ENCODE results near the gene APOH. TPM values are rescaled to one million over a fixed set of nuclear protein-coding genes. Genes with fewer than 3 reads are reported as not detected.

The APOH gene
- total and polyA plus RNA-seq, 2 of the 8 experiments (the other 6 are each of a cell fraction or from before 2014, with no cell fraction given), result not detected

DNA sequence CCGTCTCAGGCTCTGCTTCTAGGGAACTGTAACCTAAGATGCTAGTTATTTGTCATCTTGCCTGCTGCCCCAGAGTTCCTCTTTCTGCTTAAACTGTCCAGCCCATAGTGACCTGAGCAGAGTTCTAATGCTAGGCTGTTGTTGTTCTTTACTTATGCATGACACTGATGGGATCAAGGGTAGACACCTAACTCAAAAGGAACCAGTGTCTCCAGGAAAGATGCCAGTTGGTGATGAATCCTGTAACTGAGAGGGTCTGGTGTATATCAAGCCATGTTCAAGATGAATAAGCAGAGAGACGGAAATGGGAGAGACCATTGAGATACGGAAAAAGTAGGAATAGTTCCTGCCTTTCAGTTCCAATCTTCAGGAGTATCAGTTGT lies 13.7 kb downstream of the APOH start:
- no peaks in the 10 kb centered on the region for H3K27me3 ChIP-seq (replicated peaks in 1 of 4; ENCODE audit: control insufficient read depth in 3 of 4, extremely low read depth in 1 of 4, insufficient read depth in 3 of 4, low read length in 3 of 4)
- no peaks in the 10 kb centered on the region for H3K9me3 ChIP-seq (ENCODE audit: insufficient read depth in 2 of 2, low read depth in 1 of 2, low read length in 1 of 2)
- H3K14ac ChIP-seq (ENCODE audit: insufficient read length), result no peak overlapping the region
- no peaks in the 10 kb centered on the region for H4K20me1 ChIP-seq (replicated peaks in 1 of 2; ENCODE audit: control insufficient read depth in 1 of 2, insufficient read depth in 2 of 2, low read length in 2 of 2)
- H2BK5ac ChIP-seq (ENCODE audit: low read depth, low read length), result no peak overlapping the region
- no peaks in the 10 kb centered on the region for H3K4me1 ChIP-seq (replicated peaks in 1 of 4; ENCODE audit: control insufficient read depth in 3 of 4, insufficient read depth in 4 of 4, low read length in 3 of 4)
- ChIA-PET POLR2A (ENCODE audit: partially characterized antibody) (no interaction called here), CTCF (ENCODE audit: partially characterized antibody) (interaction anchor here (1.2 kb wide), 1 partner anchor 513 kb away, joined by 3 read pairs; no protein-coding TSS in a partner anchor)
- no peak overlapping the region for H2BK20ac ChIP-seq (ENCODE audit: low read length)
- no peaks in the 10 kb centered on the region for H3K36me3 ChIP-seq (ENCODE audit: control insufficient read depth in 2 of 4, insufficient read depth in 4 of 4, low read length in 3 of 4)
- no peak overlapping the region for H3K27ac ChIP-seq (ENCODE audit: low read depth, low read length)
- no peak overlapping the region for H3K18ac ChIP-seq (ENCODE audit: extremely low read depth, low read length)
- H3K4me3 ChIP-seq (ENCODE audit: extremely low read depth in 1 of 4, insufficient read depth in 2 of 4, low read depth in 3 of 4, low read length in 4 of 4), result no peak overlapping the region
- H3K4me2 ChIP-seq (ENCODE audit: insufficient read depth in 1 of 2, low read depth in 2 of 2, low read length in 2 of 2), result no peak overlapping the region
- H2BK120ac ChIP-seq (replicated peaks; ENCODE audit: low read depth, low read length), result no peak overlapping the region
- no peak overlapping the region for H3K9ac ChIP-seq (replicated peaks in 1 of 4; ENCODE audit: extremely low read depth in 1 of 4, low read depth in 3 of 4, low read length in 3 of 4)
- H3K56ac ChIP-seq (replicated peaks; ENCODE audit: insufficient read length, low read depth, low read length), result no peak overlapping the region
- no peak overlapping the region for H2BK15ac ChIP-seq (ENCODE audit: low read length)
- no peak overlapping the region for H3K4ac ChIP-seq (replicated peaks; ENCODE audit: insufficient read length, low read depth, low read length)
- H3K79me1 ChIP-seq (ENCODE audit: low read depth, low read length), result no peaks in the 10 kb centered on the region
- 85% methylated on average over 3 of the region's 3 CpGs; no CpG with 5 or more reads in 1 of the 2 experiments for WGBS, 2 experiments (ENCODE audit: extremely low coverage in 1 of 2, insufficient coverage in 1 of 2, insufficient read length in 1 of 2, insufficient replicate concordance in 2 of 2, low coverage in 1 of 2, low lambda C conversion rate in 2 of 2, missing lambda C conversion rate in 1 of 2)
- no peak overlapping the region for H2AFZ ChIP-seq (ENCODE audit: low read length)
- H4K91ac ChIP-seq (replicated peaks; ENCODE audit: insufficient read length, low read length), result no peak overlapping the region
- no peak overlapping the region for H2AK5ac ChIP-seq (ENCODE audit: low read depth, low read length)
- DNase-seq (ENCODE audit: low read depth in 1 of 2, low spot score in 2 of 2) (no peak), FAIRE-seq (no peak)
- H4K5ac ChIP-seq (ENCODE audit: insufficient read length, low read depth, low read length), result no peak overlapping the region
- no peaks in the 10 kb centered on the region for H3K79me2 ChIP-seq (ENCODE audit: control insufficient read depth in 1 of 2, insufficient read depth in 2 of 2, low read length in 2 of 2)
- no peak overlapping the region for H3K23ac ChIP-seq (ENCODE audit: insufficient read length)
- H2BK12ac ChIP-seq (ENCODE audit: low read depth, low read length), result no peak overlapping the region
- no peak overlapping the region for H4K8ac ChIP-seq (ENCODE audit: extremely low read depth, insufficient read depth, low read length)
- H3K23me2 ChIP-seq (ENCODE audit: low read depth, low read length), result no peaks in the 10 kb centered on the region
- TF ChIP-seq KDM4A (IDR thresholded peaks at IDR 0.05; ENCODE audit: low read depth, low read length, severe bottlenecking) (no peak), SIN3A (conservative IDR thresholded peaks at IDR 0.05 in 1 of 2, IDR thresholded peaks at IDR 0.05 in 1 of 2; ENCODE audit: low read depth in 1 of 2, low read length in 2 of 2) (no peak), KDM1A (IDR thresholded peaks at IDR 0.05; ENCODE audit: borderline replicate concordance, low read length) (no peak), SP2 (IDR thresholded peaks at IDR 0.05; ENCODE audit: low read length) (no peak), MAFK (IDR thresholded peaks at IDR 0.05; ENCODE audit: low read depth, low read length) (no peak), SRF (IDR thresholded peaks at IDR 0.05; ENCODE audit: low read depth, low read length) (no peak), NANOG (IDR thresholded peaks at IDR 0.05; ENCODE audit: insufficient read depth, low read depth, low read length, poor library complexity, severe bottlenecking) (no peak), SUZ12 (IDR thresholded peaks at IDR 0.05; ENCODE audit: low read length) (no peak), SIX5 (IDR thresholded peaks at IDR 0.05; ENCODE audit: low read depth, low read length) (no peak), YY1 (IDR thresholded peaks at IDR 0.05; ENCODE audit: low read depth, low read length) (no peak)
- TF ChIP-seq, protein P1, sequence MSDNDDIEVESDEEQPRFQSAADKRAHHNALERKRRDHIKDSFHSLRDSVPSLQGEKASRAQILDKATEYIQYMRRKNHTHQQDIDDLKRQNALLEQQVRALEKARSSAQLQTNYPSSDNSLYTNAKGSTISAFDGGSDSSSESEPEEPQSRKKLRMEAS (IDR thresholded peaks at IDR 0.05), result no peak
- TF ChIP-seq, protein P2, sequence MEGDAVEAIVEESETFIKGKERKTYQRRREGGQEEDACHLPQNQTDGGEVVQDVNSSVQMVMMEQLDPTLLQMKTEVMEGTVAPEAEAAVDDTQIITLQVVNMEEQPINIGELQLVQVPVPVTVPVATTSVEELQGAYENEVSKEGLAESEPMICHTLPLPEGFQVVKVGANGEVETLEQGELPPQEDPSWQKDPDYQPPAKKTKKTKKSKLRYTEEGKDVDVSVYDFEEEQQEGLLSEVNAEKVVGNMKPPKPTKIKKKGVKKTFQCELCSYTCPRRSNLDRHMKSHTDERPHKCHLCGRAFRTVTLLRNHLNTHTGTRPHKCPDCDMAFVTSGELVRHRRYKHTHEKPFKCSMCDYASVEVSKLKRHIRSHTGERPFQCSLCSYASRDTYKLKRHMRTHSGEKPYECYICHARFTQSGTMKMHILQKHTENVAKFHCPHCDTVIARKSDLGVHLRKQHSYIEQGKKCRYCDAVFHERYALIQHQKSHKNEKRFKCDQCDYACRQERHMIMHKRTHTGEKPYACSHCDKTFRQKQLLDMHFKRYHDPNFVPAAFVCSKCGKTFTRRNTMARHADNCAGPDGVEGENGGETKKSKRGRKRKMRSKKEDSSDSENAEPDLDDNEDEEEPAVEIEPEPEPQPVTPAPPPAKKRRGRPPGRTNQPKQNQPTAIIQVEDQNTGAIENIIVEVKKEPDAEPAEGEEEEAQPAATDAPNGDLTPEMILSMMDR (IDR thresholded peaks at IDR 0.05; ENCODE audit: control extremely low read depth in 1 of 3, insufficient read depth in 1 of 3, low read depth in 1 of 3, low read length in 3 of 3), result no peak

Measured in H1 (cell line).